ENCODE measurements around the gene TTC12. TPM values are rescaled to one million over a fixed set of nuclear protein-coding genes. Genes with fewer than 3 reads are reported as not detected.
A peak's percentile ranks its signal among the peaks of the same experiment; 100 is the strongest.

Gene TTC12
- polyA plus RNA-seq, 1 donor = 5.9 TPM

DNA sequence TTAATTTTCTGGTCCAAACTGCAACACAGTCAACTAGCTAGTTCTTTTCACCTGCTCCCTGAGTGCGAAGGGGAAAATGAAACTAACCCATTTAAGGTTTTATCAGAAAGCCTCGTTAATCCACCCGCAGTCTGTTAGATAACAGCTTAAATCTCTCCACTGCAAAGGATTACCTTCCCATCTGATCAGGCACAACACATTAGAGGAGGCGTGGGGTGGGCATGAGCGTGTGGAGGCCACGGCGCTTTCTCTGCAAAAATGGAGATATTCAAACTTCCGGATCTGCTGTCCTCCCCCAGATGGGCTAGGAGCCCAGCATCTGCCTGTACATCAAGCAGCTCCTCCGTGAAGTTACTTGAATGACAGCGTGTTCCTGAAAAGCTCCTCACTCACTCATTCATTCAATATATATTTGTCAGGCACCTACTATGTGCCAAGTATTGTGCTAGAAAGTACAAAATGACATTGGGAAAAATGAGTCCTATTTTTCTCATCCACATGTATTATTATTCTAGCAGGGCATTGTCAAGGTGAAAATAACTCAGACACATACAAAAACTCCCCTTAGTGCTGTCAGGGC lies 59.7 kb downstream of the TTC12 start:
- no peak for DNase-seq (ENCODE audit: low read depth)

DNA sequence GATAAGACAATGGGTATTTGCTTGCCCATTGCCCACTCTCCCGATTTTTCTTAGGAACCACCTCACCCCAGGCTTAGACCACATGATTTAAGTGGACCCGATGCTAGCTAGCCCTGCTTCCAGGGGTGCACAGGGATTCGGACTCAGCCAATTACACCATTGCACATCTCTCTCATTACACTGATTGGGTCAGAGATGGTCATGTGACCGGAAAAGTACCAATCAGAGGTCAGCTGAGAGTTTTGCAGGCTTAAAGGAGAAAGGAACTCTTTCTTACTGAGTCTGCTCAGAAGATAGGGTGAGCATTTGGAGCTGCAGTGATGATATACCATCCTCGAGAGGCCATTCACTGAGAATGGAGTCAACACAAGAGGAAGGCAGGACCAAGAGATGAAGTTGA lies 61.0 kb downstream of the TTC12 start:
- DNase-seq (ENCODE audit: low read depth) = no peak

GRCh38 chr11:113376156-113376555 lies 61.8 kb downstream of the TTC12 start:
- peak; percentile 57 for DNase-seq (ENCODE audit: low read depth)

- peak; percentile 19 for DNase-seq (ENCODE audit: low read depth)
Observed at GRCh38 chr11:113377681-113378412, 63.5 kb downstream of the TTC12 start.

DNA sequence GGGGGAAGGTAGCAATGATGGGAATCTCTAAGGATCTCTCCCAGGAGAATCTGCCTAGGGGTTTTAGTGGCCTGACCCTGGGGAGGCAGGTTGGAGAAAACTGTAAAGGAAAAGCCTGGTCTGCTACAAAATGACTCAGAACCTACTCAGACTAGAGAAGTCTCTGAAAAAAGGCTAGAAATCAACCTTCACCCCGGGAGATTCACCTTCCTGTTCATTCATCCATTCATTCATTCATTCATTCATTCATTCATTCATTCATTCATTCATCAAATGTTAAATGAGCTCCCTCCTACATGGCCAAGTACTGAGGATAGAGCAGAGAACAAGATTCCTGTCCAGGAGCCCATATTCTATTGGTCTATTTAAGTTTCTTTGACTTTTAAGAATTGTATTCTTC lies 64.3 kb downstream of the TTC12 start:
- no peak for DNase-seq (ENCODE audit: low read depth)

DNA sequence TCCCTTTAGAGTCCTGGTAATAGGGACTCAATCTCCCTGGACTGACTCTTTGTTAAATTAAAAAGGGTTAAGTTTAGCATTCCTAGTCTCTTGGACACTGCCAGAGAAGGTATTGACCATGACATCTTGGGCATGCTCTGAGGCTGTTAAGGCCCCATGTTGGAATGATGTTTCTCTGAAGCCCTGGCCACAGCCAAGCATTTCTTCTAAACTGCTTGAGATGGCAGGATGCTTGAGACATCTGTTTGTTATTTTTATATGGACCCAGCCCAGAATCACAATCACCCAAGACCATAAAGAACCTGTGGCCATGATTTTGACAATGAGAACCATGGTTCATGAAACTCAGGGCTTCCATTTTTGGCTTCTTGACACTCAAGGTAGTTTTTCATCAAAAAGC lies 67.7 kb downstream of the TTC12 start:
- no peak for DNase-seq (ENCODE audit: low read depth)

- no peak for DNase-seq (ENCODE audit: low read depth)
Observed at GRCh38 chr11:113384551-113384950, 70.2 kb downstream of the TTC12 start.

DNA sequence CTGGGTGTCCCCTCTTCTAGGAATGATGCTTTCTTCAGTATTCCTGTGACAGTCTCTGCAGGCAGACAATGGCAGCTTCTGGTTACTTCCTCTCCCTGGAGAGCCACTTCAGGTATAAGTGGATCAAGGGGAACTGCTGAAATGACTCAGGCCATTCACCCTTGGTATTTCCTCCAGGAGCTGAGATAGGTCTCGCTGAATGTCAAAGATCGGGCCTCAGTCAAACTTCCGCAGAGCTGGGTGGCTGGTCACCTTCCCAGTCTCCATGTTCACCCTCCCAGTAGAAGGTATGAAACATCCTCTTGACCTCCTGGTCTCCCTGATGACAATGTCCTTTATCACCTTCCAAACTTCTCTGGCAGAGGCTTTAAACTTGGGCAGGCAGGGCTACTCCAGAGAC lies 71.4 kb downstream of the TTC12 start:
- DNase-seq (ENCODE audit: low read depth) = no peak

- DNase-seq (ENCODE audit: low read depth) = no peak
Observed at GRCh38 chr11:113386866-113387265, 72.5 kb downstream of the TTC12 start.

- no peak for DNase-seq (ENCODE audit: low read depth)
Observed at GRCh38 chr11:113387605-113388211, 73.3 kb downstream of the TTC12 start, which contains the start of gene ANKK1. Gene ANKK1, plus strand, starts transcription at chr11:113387779. Its CDS starts 106 bp downstream, at chr11:113387885.

DNA sequence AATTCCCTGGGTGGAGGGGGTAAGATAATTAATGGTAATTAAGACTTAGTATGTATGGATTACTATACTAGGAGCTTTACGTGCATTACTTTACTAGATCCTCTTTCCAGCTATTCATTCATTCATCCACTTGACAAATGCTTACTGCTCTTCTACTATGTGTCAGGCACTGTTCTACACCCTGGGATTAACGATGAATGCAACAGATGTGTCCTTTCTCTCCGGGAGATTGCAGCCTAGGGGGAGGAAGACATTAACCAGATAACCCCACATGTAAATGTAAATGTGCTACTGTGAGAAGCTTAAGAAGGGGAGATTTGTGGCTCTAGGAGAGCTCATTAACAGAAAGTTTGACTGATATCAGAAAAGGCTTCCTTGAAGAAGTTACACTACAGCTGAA lies 74.9 kb downstream of the TTC12 start:
- no peak for DNase-seq (ENCODE audit: low read depth)

GRCh38 chr11:113392236-113392921 lies 78.0 kb downstream of the TTC12 start:
- no peak for DNase-seq (ENCODE audit: low read depth)

DNA sequence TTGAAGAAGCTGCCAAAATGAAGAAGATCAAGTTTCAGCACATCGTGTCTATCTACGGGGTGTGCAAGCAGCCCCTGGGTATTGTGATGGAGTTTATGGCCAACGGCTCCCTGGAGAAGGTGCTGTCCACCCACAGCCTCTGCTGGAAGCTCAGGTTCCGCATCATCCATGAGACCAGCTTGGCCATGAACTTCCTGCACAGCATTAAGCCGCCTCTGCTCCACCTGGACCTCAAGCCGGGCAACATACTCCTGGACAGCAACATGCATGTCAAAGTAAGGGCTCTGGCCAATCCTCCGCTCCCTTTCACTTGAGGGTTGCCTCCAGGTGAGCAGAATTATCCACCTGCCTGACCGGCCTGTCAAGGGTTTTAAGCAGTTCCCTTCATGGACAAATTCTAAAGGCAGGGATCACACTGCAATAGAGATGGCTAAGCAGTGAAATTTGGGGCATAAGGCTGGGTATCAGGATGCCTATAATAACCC lies 79.2 kb downstream of the TTC12 start:
- no peak for DNase-seq (ENCODE audit: low read depth)

DNA sequence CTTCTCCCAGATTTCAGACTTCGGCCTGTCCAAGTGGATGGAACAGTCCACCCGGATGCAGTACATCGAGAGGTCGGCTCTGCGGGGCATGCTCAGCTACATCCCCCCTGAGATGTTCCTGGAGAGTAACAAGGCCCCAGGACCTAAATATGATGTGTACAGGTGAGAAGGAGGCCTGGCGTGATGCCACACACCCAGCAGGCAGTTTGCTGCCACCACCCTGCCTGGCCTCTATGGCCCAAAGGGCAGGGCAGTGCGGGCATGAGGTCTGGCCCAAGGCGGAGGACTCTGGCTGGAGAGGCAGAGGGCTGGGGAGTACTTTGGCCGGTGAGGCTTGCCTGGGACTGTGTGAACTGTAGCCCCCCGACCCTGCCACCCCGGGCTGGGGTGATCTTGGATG lies 80.5 kb downstream of the TTC12 start:
- no peak for DNase-seq (ENCODE audit: low read depth)

DNA sequence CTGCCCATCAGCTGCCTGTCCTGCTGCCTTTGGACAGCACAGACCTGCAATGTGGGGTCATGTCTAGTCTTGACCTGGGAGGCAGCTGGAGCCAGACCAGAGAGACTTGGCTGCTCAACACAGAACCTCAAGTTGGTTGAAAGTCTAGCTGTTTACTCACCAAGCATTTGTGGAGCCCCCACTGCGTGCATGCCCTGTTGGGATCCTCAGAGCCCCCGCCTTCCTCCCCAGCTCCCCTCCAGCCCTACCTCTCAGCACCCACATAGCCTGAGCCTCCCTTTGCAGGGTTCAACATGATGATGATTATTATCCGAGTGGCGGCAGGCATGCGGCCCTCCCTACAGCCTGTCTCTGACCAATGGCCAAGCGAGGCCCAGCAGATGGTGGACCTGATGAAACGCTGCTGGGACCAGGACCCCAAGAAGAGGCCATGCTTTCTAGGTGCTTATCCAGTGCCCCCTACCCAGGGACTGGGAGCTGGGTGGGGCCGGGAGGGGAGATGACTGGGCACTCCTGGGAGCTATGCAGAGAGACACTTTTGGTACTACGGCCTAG lies 81.5 kb downstream of the TTC12 start:
- DNase-seq (ENCODE audit: low read depth) = no peak

DNA sequence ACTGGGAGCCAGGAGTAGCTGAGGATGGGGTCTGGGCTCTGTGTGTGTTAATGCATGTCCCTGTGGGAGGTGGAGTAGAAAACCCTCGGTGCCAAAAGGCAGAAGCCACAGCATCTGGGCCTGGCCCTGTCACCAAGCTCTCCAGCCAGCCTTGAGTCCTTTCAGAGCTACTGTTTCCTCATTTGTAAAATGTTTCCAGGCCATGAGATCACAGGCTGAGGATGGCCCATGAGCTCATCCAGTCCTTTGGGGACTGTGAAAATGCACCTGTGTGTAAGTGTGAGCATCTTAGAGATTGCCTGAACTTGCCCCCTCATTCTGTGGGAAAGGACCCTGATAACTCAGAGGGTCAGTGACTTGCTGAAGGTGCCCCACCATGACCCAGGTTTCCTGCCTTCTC lies 82.3 kb downstream of the TTC12 start:
- no peak for DNase-seq (ENCODE audit: low read depth)

GRCh38 chr11:113397212-113397611 lies 82.8 kb downstream of the TTC12 start:
- DNase-seq (ENCODE audit: low read depth) = no peak

DNA sequence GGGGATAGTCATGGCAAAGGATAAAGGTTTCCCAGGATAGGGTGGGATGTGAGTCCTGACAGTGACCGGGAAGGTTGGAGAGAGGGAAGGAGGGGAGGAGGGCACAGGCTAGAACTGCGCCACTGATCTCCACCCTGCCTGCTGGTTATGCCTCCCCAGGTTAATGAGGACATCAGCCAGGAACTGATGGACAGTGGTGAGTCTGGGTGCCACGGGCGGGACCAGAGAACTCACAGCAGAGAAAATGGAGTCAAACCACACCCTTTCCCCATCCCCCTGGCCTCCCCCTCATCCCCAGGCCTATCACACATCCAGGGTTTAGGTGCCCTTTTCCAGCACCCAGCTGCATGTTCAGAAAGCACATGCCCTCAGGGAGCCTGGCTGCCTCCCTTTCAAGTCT lies 83.4 kb downstream of the TTC12 start:
- no peak for DNase-seq (ENCODE audit: low read depth)

- no peak for DNase-seq (ENCODE audit: low read depth)
Observed at GRCh38 chr11:113398669-113399430, 84.5 kb downstream of the TTC12 start.

DNA sequence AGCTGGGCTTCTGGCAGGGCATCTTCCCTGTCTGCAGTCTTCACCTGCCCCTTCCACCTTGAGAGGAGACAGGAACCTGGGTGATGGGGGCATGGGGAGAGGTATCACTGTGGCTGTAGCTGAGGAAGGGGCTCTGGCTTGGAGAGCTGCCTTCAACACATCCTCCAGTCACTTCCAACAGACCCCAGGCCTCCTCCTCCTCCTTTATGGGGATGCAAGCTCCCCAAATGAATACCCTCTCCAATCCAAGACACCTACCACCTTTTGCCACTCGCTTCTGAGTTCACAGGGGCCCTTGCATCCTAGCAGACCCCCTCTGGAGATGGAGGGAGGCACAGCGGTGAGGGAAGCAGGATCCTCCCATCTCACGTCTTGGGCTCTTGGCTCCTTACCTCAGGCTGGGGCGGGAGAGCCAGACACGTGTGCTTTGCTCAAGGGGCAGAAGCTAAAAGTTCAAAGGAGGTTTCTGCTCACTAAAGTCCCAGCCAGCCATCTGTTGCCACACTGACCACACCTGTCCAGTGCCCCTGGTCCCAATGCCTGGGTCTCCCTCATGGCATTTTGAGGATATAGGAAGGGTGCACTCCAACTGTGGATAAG lies 86.3 kb downstream of the TTC12 start:
- DNase-seq (ENCODE audit: low read depth) = no peak

- no peak for DNase-seq (ENCODE audit: low read depth)
Observed at GRCh38 chr11:113401718-113402117, 87.3 kb downstream of the TTC12 start.
